ENCODE data around the gene MEF2C.

The MEF2C gene

DNA sequence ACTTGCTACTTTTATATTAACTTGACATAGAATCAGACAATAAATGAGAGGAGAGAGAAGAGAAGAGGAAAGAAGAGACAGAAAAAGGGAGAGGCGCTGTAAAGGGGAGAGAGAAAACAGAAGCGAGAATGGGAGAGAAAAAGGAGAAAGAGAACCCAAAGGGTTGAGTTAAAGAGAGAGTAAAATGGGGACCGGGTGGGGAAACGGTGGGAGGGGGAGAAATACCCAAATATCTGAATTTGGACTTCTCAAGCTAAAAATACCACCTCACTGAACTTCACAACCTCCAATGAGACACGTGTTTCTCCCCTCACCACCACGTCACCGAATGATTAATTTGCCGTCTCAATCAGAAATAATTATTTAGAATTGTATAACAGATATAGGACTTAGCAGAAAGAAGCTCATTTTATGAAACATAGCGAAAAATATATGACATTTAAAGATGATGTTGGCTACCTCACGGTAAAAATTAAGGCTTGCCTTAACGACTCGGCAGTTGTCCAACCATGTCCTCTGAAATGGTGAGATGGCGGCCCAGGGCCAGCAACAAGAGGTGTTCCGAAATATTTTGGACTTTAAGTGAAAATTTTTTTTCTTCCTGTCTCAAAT is 204.1 kb downstream of the MEF2C start:
- Histone ChIP-seq H3K9me3 (ENCODE audit: control insufficient read depth, low read depth, low read length) (no peaks in the 10 kb centered on the region), H3K4me3 (ENCODE audit: low read length) (peak overlapping the region; percentile 44), H3K9ac (ENCODE audit: low read length) (no peak overlapping the region), H3K27me3 (ENCODE audit: control insufficient read depth, insufficient read depth, low read length) (peaks cover 100% of the 10 kb centered on the region), H3K27ac (ENCODE audit: low read length) (no peak overlapping the region), H3K4me1 (ENCODE audit: control insufficient read depth, low read depth, low read length) (peaks cover 20% of the 10 kb centered on the region), H3K36me3 (ENCODE audit: control insufficient read depth, low read depth, low read length) (no peaks in the 10 kb centered on the region)

DNA sequence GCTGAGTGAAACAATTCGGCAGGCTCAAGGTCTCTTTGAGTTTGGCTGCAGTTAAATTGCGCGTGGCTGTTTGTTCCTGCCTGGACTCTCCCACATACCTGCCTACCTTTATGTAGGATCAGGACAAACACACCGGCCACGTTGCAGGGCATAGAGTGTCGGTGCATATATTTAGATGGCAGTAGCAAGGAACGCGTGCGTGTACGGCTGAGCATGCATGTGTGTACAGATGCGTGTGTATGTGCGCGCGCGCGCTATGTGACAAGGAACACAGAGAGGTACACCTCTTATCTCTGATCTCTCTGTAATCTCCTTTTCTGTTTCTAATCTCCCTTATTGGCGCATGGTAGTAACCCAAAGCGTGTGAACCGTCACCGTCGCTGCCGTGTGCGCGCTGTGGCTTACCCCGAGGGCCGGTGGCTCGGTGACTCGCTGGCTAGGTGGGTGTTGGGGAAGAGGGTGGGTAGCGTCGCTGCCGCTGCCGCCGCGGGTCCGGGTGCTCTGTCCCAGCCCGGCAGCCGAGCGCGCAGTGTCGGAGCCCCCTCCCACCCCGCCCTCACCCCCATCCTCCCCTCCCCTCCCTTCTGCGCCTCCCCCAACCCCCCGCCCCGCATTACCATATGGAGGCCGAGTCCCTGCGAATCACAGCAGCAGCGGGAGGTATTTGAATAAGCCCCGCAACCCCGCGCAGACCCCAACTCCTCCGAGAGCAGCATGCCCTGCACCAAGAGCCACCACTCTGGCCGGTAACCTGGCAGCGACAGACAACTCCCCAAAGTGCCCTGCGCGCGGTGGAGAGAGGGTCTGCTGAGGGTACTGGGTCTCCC is 204.8 kb downstream of the MEF2C start:
- Histone ChIP-seq H3K27me3 (ENCODE audit: control insufficient read depth, insufficient read depth, low read length) (peaks cover 100% of the 10 kb centered on the region), H3K4me1 (ENCODE audit: control insufficient read depth, low read depth, low read length) (peaks cover 22% of the 10 kb centered on the region), H3K36me3 (ENCODE audit: control insufficient read depth, low read depth, low read length) (no peaks in the 10 kb centered on the region), H3K4me3 (ENCODE audit: low read length) (peak overlapping the region; percentile 44), H3K9ac (ENCODE audit: low read length) (no peak overlapping the region), H3K9me3 (ENCODE audit: control insufficient read depth, low read depth, low read length) (no peaks in the 10 kb centered on the region), H3K27ac (ENCODE audit: low read length) (no peak overlapping the region)

DNA sequence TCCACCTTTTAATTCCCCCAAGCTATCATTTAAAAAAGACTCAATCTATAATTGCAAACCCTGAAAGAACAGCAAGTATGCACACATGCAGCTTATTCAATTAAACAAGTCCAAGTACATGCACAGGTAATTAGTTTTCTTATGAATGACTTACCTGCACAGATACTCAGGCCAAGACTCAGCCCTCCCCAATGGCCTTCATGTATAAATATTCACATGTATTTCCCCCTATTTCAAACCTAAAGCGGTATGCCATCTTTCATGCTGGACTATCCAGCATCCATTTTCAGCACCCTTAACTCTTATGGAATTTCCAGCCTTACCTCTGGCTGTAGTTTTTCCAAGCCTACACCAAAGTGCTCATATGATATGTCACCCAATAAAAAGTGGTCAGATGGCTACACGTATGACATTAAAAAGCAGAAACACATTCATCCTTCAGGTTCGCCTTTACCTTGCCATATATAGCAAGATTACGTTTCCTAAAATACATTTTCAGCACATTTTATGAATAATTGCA is 205.5 kb downstream of the MEF2C start:
- no peaks in the 10 kb centered on the region for H3K36me3 ChIP-seq (ENCODE audit: control insufficient read depth, low read depth, low read length)
- H3K4me1 ChIP-seq (ENCODE audit: control insufficient read depth, low read depth, low read length): peaks cover 27% of the 10 kb centered on the region
- no peaks in the 10 kb centered on the region for H3K9me3 ChIP-seq (ENCODE audit: control insufficient read depth, low read depth, low read length)
- peaks cover 100% of the 10 kb centered on the region for H3K27me3 ChIP-seq (ENCODE audit: control insufficient read depth, insufficient read depth, low read length)
- no peak overlapping the region for H3K27ac ChIP-seq (ENCODE audit: low read length)
- no peak overlapping the region for H3K9ac ChIP-seq (ENCODE audit: low read length)
- no peak overlapping the region for H3K4me3 ChIP-seq (ENCODE audit: low read length)

DNA sequence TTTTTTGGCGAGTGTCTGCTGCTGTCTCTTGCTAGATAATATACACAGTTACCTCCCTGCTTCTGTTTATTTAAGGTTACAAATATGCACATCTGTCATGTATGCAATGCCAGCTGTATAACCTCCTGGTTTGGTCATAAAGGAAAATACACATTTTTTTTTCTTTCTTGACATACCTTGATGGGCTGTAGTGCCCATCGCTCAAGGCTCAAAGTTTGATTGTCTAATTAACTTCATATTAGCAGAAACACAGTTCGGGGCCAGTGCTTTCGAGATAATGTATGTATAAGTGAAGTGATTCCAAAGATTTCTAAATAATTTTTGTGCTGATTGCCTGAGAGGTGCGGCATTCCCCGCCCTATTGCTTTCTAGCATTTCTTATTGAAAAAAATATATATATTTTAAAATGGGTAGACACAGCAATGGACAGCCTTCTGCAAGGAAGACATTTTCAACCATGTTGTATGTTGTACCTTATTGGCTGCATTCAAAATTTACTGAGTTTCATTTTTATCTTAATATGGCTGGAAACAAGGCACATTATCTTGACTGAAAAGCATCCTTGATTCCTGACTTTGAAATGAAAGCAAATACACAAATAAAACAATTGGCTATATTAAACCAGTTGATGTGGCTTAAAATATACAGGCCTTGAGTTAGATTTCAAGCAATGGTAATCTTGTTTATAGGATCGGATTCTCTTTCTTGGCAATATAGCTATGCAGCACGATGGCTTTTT is 206.2 kb downstream of the MEF2C start:
- Histone ChIP-seq H3K27ac (ENCODE audit: low read length) (no peak overlapping the region), H3K27me3 (ENCODE audit: control insufficient read depth, insufficient read depth, low read length) (peaks cover 100% of the 10 kb centered on the region), H3K9ac (ENCODE audit: low read length) (no peak overlapping the region), H3K4me3 (ENCODE audit: low read length) (peak overlapping the region; percentile 8), H3K9me3 (ENCODE audit: control insufficient read depth, low read depth, low read length) (no peaks in the 10 kb centered on the region), H3K36me3 (ENCODE audit: control insufficient read depth, low read depth, low read length) (no peaks in the 10 kb centered on the region), H3K4me1 (ENCODE audit: control insufficient read depth, low read depth, low read length) (peaks cover 32% of the 10 kb centered on the region)

DNA sequence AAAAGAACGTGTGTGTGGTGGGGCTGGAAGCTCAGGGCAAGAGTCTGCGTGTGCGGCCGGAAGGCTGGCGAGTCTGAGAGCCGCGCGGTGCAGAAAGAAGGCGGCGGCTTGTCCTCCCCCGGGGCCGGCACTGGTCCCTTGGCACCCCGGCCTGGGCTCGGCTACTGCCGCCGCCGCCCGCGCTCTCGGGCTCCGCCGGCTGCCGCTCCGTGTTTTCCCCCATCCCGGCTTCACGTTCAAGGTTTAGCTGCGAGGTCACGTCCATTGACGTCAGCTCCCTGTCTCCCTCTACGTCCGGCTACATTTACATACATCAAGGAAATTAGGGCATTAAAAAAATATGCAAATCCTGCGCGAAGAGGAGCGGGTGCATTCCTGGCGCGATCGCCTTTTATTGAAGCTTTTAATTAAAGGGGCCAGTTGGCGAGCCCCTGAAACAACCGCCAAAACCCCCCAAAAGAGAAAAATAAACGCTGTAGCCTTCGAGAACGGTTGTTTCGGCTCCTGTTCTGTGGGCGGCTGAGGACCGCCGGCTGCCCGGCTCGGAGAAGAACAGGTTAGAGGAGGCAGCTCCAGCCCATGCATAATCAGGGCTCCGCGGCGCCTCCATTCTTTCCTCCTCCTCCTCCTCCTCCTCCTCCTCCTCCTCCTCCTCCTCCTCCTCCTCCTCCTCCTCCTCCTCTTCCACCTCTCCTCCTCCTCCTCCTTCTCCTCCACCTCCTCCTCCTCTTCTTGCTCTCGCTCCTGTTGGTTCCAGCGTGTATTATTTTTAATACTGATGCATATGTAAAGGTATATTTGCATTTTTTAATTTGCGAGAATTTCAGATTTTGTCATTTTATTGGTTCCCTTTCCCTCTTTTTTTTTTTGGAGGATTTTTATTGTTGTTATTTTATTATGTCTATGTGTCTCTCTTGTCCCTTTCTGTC is 207.0 kb downstream of the MEF2C start:
- Histone ChIP-seq H3K9me3 (ENCODE audit: control insufficient read depth, low read depth, low read length) (no peaks in the 10 kb centered on the region), H3K4me3 (ENCODE audit: low read length) (peak overlapping the region; percentile 59), H3K4me1 (ENCODE audit: control insufficient read depth, low read depth, low read length) (peaks cover 40% of the 10 kb centered on the region), H3K9ac (ENCODE audit: low read length) (no peak overlapping the region), H3K27ac (ENCODE audit: low read length) (no peak overlapping the region), H3K27me3 (ENCODE audit: control insufficient read depth, insufficient read depth, low read length) (peaks cover 100% of the 10 kb centered on the region), H3K36me3 (ENCODE audit: control insufficient read depth, low read depth, low read length) (no peaks in the 10 kb centered on the region)

DNA sequence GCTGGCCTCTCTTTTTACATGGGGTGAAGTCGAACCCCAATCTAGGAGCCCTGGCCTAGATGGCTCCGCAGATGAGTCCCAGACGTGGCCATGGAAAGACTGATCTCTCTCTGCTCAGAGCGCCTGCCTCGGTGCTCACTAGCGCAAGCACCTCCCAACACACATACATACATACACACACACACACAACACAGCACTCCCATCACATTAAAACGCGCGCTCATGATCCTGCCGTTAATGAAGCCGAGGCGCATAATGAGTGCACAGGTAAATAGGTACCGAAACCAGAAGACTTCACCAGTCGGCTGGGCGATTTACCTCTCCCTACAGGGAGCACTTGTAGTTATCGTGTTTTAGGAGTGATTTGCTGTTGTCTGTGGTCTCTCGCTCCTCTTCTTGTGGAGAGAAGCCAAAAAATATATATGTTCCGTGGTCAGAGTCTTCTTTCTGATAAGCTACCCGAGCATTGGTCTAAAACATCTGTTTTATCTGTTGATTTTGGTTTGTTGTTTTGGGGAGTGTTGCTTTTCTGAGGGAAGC is 207.7 kb downstream of the MEF2C start:
- peak overlapping the region; percentile 59 for H3K4me3 ChIP-seq (ENCODE audit: low read length)
- no peak overlapping the region for H3K9ac ChIP-seq (ENCODE audit: low read length)
- peaks cover 45% of the 10 kb centered on the region for H3K4me1 ChIP-seq (ENCODE audit: control insufficient read depth, low read depth, low read length)
- no peaks in the 10 kb centered on the region for H3K9me3 ChIP-seq (ENCODE audit: control insufficient read depth, low read depth, low read length)
- no peak overlapping the region for H3K27ac ChIP-seq (ENCODE audit: low read length)
- no peaks in the 10 kb centered on the region for H3K36me3 ChIP-seq (ENCODE audit: control insufficient read depth, low read depth, low read length)
- H3K27me3 ChIP-seq (ENCODE audit: control insufficient read depth, insufficient read depth, low read length): peaks cover 100% of the 10 kb centered on the region

DNA sequence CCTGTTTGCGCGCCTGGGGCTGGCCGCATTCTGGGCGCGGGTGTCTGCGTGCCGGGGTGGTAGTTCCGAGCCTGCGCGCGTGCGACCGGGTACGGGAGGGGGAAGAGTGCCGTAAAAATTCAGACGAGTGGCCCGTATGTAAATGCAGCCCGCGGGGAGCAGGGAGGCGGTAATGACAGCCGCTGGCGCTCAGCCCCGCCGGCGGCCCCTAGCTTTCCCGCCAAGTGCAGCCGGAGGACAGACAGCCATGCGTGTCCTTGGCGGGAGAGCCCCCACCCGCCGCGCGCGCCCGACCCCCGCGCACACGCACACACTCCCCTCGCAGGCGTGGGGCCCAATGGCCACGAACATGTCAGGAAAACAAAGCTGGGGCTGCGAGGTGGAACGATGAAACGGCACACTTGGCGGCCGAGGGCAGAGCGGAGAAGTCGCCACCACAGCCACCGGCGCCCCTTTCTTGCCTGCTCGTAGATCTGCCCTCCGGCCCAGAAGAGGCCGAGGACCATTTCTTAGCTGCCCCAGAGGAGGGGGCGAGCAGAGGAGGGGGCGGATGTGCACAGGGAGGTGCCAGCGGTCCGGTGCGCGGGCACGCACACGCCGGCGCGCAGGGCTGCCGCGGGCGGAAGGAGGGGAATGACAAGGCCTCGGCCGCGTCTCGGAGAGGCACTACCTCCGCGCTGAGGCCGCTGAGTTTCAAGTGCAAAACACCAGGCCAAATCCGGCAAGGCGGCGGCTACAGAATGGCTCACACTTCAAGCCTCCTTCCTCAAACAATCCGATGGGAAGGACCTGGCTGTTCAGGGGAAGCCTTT is 208.4 kb downstream of the MEF2C start:
- Histone ChIP-seq H3K27me3 (ENCODE audit: control insufficient read depth, insufficient read depth, low read length) (peaks cover 100% of the 10 kb centered on the region), H3K9ac (ENCODE audit: low read length) (no peak overlapping the region)

DNA sequence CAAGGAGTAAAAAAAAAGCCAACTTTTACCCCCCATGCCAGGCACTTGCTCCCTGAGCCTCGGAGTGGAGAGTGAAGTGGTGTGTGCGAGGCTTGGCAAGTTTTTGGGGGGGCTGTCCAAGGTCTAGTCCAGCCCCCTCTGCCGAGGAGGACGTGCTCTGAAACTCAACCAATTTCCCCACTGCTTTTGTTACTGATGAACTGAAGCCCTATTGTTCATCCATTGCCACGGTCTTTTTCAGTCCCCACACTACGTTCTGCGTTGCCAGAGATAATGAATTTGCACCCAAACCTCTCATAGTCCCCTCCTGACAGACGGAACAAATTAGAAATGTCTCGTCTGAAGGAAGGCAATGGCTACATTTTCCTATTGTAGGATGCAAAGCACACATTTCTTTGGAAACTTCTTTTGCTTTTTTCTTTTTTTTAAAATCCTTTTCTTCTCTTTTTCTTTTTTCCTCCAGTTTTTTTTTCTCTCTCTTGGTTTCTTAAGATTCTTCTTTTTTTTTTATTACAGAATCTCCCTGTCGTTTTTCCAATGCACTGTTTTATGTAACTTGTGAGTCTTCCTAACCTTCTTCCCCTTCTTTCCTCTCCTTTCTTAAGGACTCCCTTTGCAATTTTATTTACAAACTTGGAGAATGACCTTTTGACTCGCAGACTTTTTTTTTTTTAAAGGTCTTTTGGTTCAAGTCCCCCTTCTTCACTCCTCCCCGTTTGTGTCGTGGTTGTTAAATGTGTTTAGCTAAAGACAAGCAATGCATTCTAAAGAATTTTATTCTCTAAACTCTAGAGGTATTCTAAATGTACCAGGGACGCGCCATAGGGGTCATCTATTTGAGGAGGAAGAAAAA is 209.5 kb downstream of the MEF2C start:
- H3K36me3 ChIP-seq (ENCODE audit: control insufficient read depth, low read depth, low read length): no peaks in the 10 kb centered on the region
- peak overlapping the region; percentile 59 for H3K4me3 ChIP-seq (ENCODE audit: low read length)
- H3K9ac ChIP-seq (ENCODE audit: low read length): no peak overlapping the region
- no peak overlapping the region for H3K27ac ChIP-seq (ENCODE audit: low read length)
- H3K27me3 ChIP-seq (ENCODE audit: control insufficient read depth, insufficient read depth, low read length): peaks cover 100% of the 10 kb centered on the region
- peaks cover 43% of the 10 kb centered on the region for H3K4me1 ChIP-seq (ENCODE audit: control insufficient read depth, low read depth, low read length)
- H3K9me3 ChIP-seq (ENCODE audit: control insufficient read depth, low read depth, low read length): no peaks in the 10 kb centered on the region

More for the DNA sequence above, 208.4 kb downstream of the MEF2C start:
- Histone ChIP-seq H3K36me3 (ENCODE audit: control insufficient read depth, low read depth, low read length) (no peaks in the 10 kb centered on the region), H3K4me3 (ENCODE audit: low read length) (peak overlapping the region; percentile 59), H3K9me3 (ENCODE audit: control insufficient read depth, low read depth, low read length) (no peaks in the 10 kb centered on the region), H3K27ac (ENCODE audit: low read length) (no peak overlapping the region), H3K4me1 (ENCODE audit: control insufficient read depth, low read depth, low read length) (peaks cover 43% of the 10 kb centered on the region)

DNA sequence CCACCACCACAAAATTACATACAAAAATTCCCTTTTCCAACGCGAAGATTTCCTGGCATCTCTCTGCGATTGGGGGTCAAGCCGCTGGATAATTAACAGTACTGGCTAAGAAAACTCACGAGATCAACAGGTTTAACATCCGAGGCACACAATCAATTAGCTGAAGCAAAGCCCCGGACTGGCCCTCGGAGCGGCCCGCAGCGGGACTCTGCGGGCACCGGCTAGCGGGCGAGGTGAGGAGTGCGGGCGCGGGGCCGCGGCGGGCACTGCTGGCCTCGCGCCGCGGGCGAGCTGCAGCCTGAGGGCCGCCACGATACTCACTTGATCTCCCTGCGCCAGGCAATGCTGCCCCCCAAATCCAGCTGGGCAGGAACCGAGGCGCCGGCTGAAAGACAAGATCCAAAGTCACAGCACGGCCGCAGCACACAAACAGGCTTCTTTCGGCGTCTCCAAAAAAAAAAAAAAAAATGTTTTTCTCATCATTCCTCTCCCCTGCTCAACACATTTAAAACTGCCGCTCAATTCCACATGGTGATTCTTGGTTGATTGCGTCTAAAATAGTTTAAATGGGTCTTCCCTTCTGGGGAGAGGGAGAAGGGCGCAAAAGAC is 210.2 kb downstream of the MEF2C start:
- peaks cover 50% of the 10 kb centered on the region for H3K4me1 ChIP-seq (ENCODE audit: control insufficient read depth, low read depth, low read length)
- no peaks in the 10 kb centered on the region for H3K36me3 ChIP-seq (ENCODE audit: control insufficient read depth, low read depth, low read length)
- H3K4me3 ChIP-seq (ENCODE audit: low read length): peak overlapping the region; percentile 50
- no peak overlapping the region for H3K9ac ChIP-seq (ENCODE audit: low read length)
- H3K27me3 ChIP-seq (ENCODE audit: control insufficient read depth, insufficient read depth, low read length): peaks cover 100% of the 10 kb centered on the region
- no peak overlapping the region for H3K27ac ChIP-seq (ENCODE audit: low read length)
- no peaks in the 10 kb centered on the region for H3K9me3 ChIP-seq (ENCODE audit: control insufficient read depth, low read depth, low read length)

Measured in iPS-18a (cell line).